PC-3 (cell line): ENCODE results near the gene SSC5D. TPM values are rescaled to one million over a fixed set of nuclear protein-coding genes. Genes with fewer than 3 reads are reported as not detected.

Source experiments
- ATAC-seq: fragments of 200-7000 bp; cut with Tn5 transposase; 2 replicates; pipeline ENCODE4 v1.9.1; 2020; ENCODE audit warnings: mild to moderate bottlenecking, moderate library complexity
- BruUV-seq: library from RNA; stranded (reverse); fragments of 400-500 nt; replicated peaks from 2 replicates; lab custom pipeline; 2021; lab: Mats Ljungman, UMichigan
- CTCF ChIA-PET: fragments of 300-600 bp; sonication (Branson Sonifier 250); formaldehyde crosslinking; loops from one replicate; lab custom pipeline; 2022; ENCODE audit warnings: antibody characterized with exemption; lab: Charles Lee
- POLR2A ChIA-PET: fragments of 300-600 bp; sonication (Branson Sonifier 250); formaldehyde crosslinking; loops from one replicate; lab custom pipeline; 2022; ENCODE audit warnings: antibody characterized with exemption; ENCODE audit not compliant: unreplicated experiment; lab: Charles Lee
- DNase-seq: peaks from one replicate; pipeline ENCODE4 v3.0.0-alpha.2; 2015
- H2AFZ ChIP-seq: fragments of 300-600 bp; sonication (generic); 2 replicates; pipeline ENCODE4 v1.6.0; 2016; ENCODE audit warnings: antibody characterized with exemption, low read length
- H3F3A ChIP-seq: fragments of 300-600 bp; sonication (generic); one replicate; pipeline ENCODE4 v1.6.0; 2017; ENCODE audit warnings: antibody characterized with exemption, low read length, control low read depth, mild to moderate bottlenecking; ENCODE audit not compliant: unreplicated experiment
- H3K27ac ChIP-seq: fragments of 300-600 bp; sonication (generic); 2 replicates; pipeline ENCODE4 v1.5.1; 2016; ENCODE audit warnings: mild to moderate bottlenecking, low read length
- H3K27me3 ChIP-seq: fragments of 300-600 bp; sonication (generic); 2 replicates; pipeline ENCODE4 v1.6.1; 2016; ENCODE audit warnings: low read length, mixed read lengths
- H3K36me3 ChIP-seq: fragments of 300-600 bp; sonication (generic); 2 replicates; pipeline ENCODE4 v1.6.1; 2016; ENCODE audit warnings: low read depth, mixed run types, low read length, mixed read lengths
- H3K4me1 ChIP-seq: fragments of 300-600 bp; sonication (generic); 2 replicates; pipeline ENCODE4 v1.5.1; 2016; ENCODE audit warnings: low read length; ENCODE audit not compliant: insufficient read depth
- H3K4me2 ChIP-seq: fragments of 300-600 bp; sonication (generic); 2 replicates; pipeline ENCODE4 v1.6.0; 2016; ENCODE audit warnings: low read length
- H3K4me3 ChIP-seq: fragments of 300-600 bp; sonication (generic); 2 replicates; pipeline ENCODE4 v1.5.1; 2016; ENCODE audit warnings: mild to moderate bottlenecking, low read length, mixed read lengths
- H3K79me2 ChIP-seq: fragments of 300-600 bp; sonication (generic); 2 replicates; pipeline ENCODE4 v1.6.1; 2017; ENCODE audit warnings: low read length, mixed read lengths
- H3K9ac ChIP-seq: fragments of 300-600 bp; sonication (generic); 2 replicates; pipeline ENCODE4 v1.6.0; 2016; ENCODE audit warnings: mild to moderate bottlenecking, low read length
- H3K9me2 ChIP-seq: fragments of 300-600 bp; sonication (generic); replicated peaks from 2 replicates; pipeline ENCODE4 v1.6.1; 2016; ENCODE audit warnings: mixed run types, low read length, mixed read lengths
- H3K9me3 ChIP-seq: fragments of 300-600 bp; sonication (generic); 2 replicates; pipeline ENCODE4 v1.6.1; 2016; ENCODE audit warnings: low read length, mixed read lengths
- H4K20me1 ChIP-seq: fragments of 300-600 bp; sonication (generic); 2 replicates; pipeline ENCODE4 v1.6.1; 2016; ENCODE audit warnings: low read length, mixed read lengths
- CTCF ChIP-seq: fragments of 300-600 bp; sonication (generic); conservative IDR thresholded peaks from 2 replicates; pipeline ENCODE4 v1.5.1; 2017; ENCODE audit warnings: antibody characterized with exemption, low read depth, mild to moderate bottlenecking, low read length
- EZH2 ChIP-seq: fragments of 300-600 bp; sonication (generic); IDR thresholded peaks from one replicate; pipeline ENCODE4 v1.6.1; 2017; ENCODE audit warnings: antibody characterized with exemption, mild to moderate bottlenecking, low read length; ENCODE audit not compliant: unreplicated experiment
- EZH2phosphoT487 ChIP-seq: fragments of 300-600 bp; sonication (generic); IDR thresholded peaks from 2 replicates; pipeline ENCODE4 v1.6.1; 2018; ENCODE audit warnings: mild to moderate bottlenecking, antibody characterized with exemption, low read length, borderline replicate concordance
- intact Hi-C: fragments of 100-400 bp; cut with micrococcal nuclease; formaldehyde crosslinking; loops from 2 replicates; pipeline ENCODE4 v1.9.0; 2023
- total RNA-seq: library from RNA; depleted of rRNA; stranded (reverse); fragments of >200 nt; gene quantifications from 2 replicates; pipeline ENCODE4 v1.2.3, GENCODE V29; 2014

Gene SSC5D
- total RNA-seq, 1 experiment from 2014 or later, result not detected

- Histone ChIP-seq H2AFZ (no peak overlapping the region), H3K9me2 (no peaks in the 10 kb centered on the region), H3K79me2 (peaks cover 22% of the 10 kb centered on the region), H3K36me3 (no peaks in the 10 kb centered on the region), H3K27ac (no peak overlapping the region), H3K9ac (no peak overlapping the region), H3K4me1 (peaks cover 18% of the 10 kb centered on the region), H3K4me2 (no peak overlapping the region), H3K27me3 (no peaks in the 10 kb centered on the region), H3F3A (no peaks in the 10 kb centered on the region), H3K4me3 (no peak overlapping the region), H4K20me1 (no peaks in the 10 kb centered on the region), H3K9me3 (no peaks in the 10 kb centered on the region)
- ChIA-PET CTCF (no interaction called here), POLR2A (no interaction called here)
- no peak for DNase-seq
- ATAC-seq, result no peak
- intact Hi-C loops, result no loop called here
- no TSS peak for BruUV-seq
- TF ChIP-seq EZH2 (no peak), EZH2phosphoT487 (no peak)
These were observed 13.7 kb upstream of the SSC5D start for GRCh38 chr19:55474269-55475265.

GRCh38 chr19:55476100-55476775 is 12.0 kb upstream of the SSC5D start, which contains the start of gene ZNF628:
ZNF628 (plus strand) TSS chr19:55476617; CDS start chr19:55479911, 3,294 bp downstream.
- no peaks in the 10 kb centered on the region for H3K27me3 ChIP-seq
- TF ChIP-seq EZH2 (no peak), CTCF (no peak), EZH2phosphoT487 (no peak)
- no peaks in the 10 kb centered on the region for H3K36me3 ChIP-seq
- peak within 1 kb of the TSS; percentile 55 for H3K27ac ChIP-seq
- no peaks in the 10 kb centered on the region for H3K9me2 ChIP-seq
- H3K79me2 ChIP-seq, result peaks cover 25% of the 10 kb centered on the region
- H3K4me3 ChIP-seq, result peak within 1 kb of the TSS; percentile 76
- H3K9ac ChIP-seq, result peak within 1 kb of the TSS; percentile 82
- DNase-seq (peak; percentile 99), ATAC-seq (peak; percentile 95)
- ChIA-PET CTCF (interaction anchor here (0.5 to 1.4 kb wide), 6 partner anchors 9 to 156 kb away, joined by 3 to 16 read pairs (median 5); partner anchors contain the start of gene ZNF524), POLR2A (interaction anchor here (0.5 to 1.0 kb wide), 11 partner anchors 15 to 310 kb away, joined by 3 to 12 read pairs (median 3); partner anchors contain the start of genes DNAAF3, FIZ1, ISOC2 and ZNF865)
- intact Hi-C loops, result no loop called here
- H3K4me2 ChIP-seq, result peak within 1 kb of the TSS; percentile 92
- no peaks in the 10 kb centered on the region for H4K20me1 ChIP-seq
- H3K4me1 ChIP-seq, result peaks cover 18% of the 10 kb centered on the region
- H3F3A ChIP-seq, result no peaks in the 10 kb centered on the region
- no TSS peak for BruUV-seq
- peak within 1 kb of the TSS; percentile 99 for H2AFZ ChIP-seq
- no peaks in the 10 kb centered on the region for H3K9me3 ChIP-seq

- H3F3A ChIP-seq, result no peaks in the 10 kb centered on the region
- H2AFZ ChIP-seq, result no peak overlapping the region
- peak overlapping the region; percentile 83 for H3K4me2 ChIP-seq
- no peaks in the 10 kb centered on the region for H4K20me1 ChIP-seq
- ATAC-seq (no peak), DNase-seq (no peak)
- H3K4me1 ChIP-seq, result peaks cover 13% of the 10 kb centered on the region
- H3K27me3 ChIP-seq, result no peaks in the 10 kb centered on the region
- H3K27ac ChIP-seq, result no peak overlapping the region
- TF ChIP-seq CTCF, result no peak
- TF ChIP-seq EZH2, result no peak
- TF ChIP-seq EZH2phosphoT487, result no peak
- peak overlapping the region; percentile 76 for H3K4me3 ChIP-seq
- intact Hi-C loops, result no loop called here
- H3K9me2 ChIP-seq, result no peaks in the 10 kb centered on the region
- ChIA-PET CTCF (interaction anchor here (0.6 kb wide), 2 partner anchors 25 to 27 kb away, joined by 3 to 4 read pairs; no protein-coding TSS in a partner anchor), POLR2A (no interaction called here)
- peaks cover 25% of the 10 kb centered on the region for H3K79me2 ChIP-seq
- H3K36me3 ChIP-seq, result no peaks in the 10 kb centered on the region
- peak overlapping the region; percentile 82; the same call in 1 of the 2 replicates for H3K9ac ChIP-seq
- no TSS peak for BruUV-seq
- H3K9me3 ChIP-seq, result no peaks in the 10 kb centered on the region
These were observed 10.3 kb upstream of the SSC5D start for GRCh38 chr19:55477905-55478304.
